Jurkat, Clone E6-1 (cell line): Measurements from ENCODE around the gene RPRML. TPM values are rescaled to one million over a fixed set of nuclear protein-coding genes. Genes with fewer than 3 reads are reported as not detected.
"Not testable (repeated sequence)": the region's sequence is repeated elsewhere in the genome, so short reads cannot be mapped to it uniquely, and the experiment has no call there.

Source experiments
- DNase-seq: peaks from one replicate; pipeline ENCODE4 v3.0.0-alpha.2; 2011; ENCODE audit warnings: low read depth, low spot score
- H3K4me3 ChIP-seq: 2 replicates; pipeline ENCODE4 v1.5.1; 2011; ENCODE audit warnings: mild to moderate bottlenecking, low read length, control low read depth, moderate library complexity
- polyA plus RNA-seq: library from polyadenylated mRNA; unstranded; fragments of >200 nt; gene quantifications from one replicate; pipeline ENCODE4 v1.2.1, GENCODE V29; 2012; ENCODE audit warnings: missing spikeins; ENCODE audit not compliant: insufficient read length, insufficient read depth

RPRML gene
- not detected for polyA plus RNA-seq

DNA sequence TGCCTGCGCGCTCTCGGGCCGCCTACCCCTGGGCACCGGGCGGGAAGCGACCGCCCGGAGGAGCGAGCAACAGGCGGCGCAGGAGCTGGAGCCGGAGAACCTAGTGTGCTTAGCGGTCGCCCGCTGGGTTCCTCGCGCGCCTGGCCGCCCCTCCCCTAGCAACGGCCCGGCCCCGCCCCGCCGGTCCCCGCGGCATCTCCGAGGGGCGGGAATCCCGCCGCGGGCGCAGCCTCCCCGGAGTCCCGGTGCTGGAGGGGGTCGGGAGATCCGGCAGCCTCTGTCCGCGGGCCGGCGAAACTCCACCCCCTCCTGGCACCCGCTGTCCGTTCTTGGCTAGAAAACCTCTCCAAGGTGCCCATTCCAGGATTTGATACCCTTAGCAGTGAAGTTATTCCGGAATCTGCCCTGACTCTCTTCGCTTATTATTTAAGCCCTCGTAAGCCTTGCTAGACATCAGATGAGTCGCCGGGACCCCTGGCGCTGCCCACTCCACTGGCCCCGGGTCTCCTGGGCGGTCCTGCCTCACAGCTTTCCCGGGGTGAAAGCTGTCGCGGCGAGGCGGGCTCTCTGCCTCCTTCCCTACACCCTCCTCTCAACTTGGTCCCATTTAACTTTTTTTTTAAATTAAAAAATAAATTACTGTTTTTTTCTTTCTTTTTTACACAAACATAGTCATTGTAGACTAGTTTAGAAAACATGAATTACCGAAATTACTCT is at the start of gene RPRML:
TSS of gene RPRML (minus strand) at position 107 of the 717 bp plus-strand sequence. CDS start 246 bp downstream, outside the sequence.
- peak within 1 kb of the TSS; percentile 48 for H3K4me3 ChIP-seq

DNA sequence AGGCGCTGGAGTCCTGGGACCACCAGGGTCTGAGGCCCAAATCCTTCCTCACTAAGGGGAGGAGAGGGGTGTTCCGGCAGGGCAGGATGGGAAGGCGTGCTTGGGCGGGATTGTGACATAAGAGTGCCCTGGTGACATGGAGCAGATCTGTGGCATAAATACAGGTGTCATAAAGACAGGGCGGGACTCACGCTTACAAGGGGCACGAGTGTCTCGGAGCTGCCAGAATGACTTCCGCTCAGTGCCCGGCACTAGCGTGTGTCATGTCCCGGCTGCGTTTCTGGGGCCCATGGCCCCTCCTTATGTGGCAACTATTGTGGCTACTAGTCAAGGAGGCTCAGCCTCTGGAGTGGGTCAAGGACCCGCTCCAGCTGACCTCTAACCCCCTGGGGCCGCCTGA is 37.9 kb upstream of the RPRML start:
- H3K4me3 ChIP-seq, DNase-seq: not testable (repeated sequence)

More for the DNA sequence above, at the start of gene RPRML:
- DNase-seq = peak; percentile 22

DNA sequence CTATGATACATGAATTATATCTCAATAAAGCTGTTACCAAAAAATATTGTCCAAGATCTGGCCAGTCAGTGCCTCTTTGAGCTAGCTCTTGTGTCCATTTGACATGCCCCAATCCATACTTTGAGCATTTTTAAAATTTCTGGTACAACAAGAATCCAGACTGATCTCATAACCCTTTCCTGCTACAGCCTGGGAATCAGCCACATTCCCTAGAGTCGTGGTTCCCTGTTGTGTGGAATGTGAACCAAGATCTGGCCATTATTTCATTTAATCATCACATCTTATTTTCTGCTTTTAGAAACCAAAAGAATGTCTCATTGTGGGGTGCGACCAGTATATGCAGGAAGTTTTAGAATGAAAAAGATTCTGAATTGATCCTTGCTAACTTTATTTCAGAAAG is 34.3 kb upstream of the RPRML start:
- H3K4me3 ChIP-seq = no peak overlapping the region
- no peak for DNase-seq

DNA sequence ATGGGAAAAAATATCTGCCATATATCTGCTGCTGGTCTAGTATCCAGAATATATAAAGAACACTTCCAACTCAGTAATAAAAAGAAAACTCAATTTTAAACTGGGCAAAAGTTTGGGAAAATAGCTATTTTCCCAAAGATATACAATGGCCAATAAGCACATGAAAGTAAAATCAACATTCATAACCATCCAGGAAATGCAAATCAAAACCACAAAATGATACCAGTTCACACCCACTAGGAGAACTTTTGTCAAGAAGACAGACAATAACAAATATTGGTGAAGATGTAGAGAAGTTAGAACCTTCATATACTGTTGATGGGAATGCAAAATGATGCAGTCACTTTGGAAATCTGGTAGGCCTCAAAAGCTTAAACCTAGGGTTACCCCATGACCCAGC is 33.4 kb upstream of the RPRML start:
- no peak for DNase-seq

DNA sequence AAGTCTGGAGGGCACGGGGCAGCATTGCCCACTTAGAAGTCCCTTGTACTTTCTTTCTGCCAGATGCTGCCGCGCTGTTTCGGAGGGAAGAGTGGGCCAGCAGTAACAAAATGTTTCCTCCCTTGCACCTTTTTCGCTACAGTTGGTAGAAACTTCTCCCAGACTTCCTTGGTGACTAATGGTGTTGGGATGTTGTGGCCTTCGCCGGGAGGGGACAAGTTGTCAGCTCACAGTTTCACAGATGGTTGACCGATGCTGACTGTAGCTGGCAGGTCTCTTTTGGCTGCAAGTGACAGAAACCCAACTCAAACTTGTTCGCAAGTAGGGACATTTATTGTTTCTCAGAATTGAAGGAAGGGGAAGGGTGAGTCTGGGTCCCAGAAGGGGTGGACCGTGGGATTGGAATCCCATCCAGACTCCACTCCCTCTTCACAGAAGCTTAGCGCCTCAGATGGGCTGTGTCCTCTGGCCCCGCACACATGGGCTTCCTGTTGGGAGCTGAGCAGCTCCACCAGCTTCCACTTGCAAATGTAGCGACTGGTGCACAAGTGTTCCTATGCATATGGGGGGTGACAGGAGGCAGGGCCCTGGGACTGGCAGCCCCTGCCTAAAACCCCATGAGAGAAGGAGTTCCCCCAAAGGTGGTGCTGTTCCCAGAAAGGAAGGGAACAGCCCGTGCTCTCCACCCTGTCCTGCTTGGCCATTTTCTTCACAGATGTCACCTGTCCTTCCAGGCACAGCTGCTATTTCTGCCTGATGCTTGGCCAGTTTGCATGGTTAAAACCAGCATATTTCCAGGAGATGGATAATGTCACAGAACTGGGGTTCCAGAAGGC is 30.9 kb upstream of the RPRML start:
- no peak for DNase-seq
- H3K4me3 ChIP-seq = no peak overlapping the region

More for the DNA sequence above, 33.4 kb upstream of the RPRML start:
- H3K4me3 ChIP-seq = no peak overlapping the region

DNA sequence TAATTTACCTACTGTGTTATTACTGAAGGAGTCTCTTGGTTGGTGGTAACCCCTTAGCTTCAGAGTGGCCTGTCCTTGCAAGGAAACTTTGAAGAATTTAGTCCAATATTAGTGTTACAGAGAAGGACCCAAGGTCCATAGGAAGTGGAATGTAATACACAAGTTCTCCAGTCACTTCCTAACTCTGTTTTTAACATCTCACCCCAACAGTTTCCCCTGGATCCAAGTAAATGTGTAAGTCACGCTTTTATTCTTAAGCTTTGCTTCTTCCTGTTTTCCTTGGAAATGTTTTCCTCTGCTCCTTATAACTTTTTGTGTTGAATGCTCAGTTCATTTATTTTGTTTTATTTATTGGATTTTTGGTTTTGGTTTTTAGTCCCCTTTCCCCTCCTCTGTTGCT is 25.9 kb upstream of the RPRML start:
- DNase-seq = no peak
- no peak overlapping the region for H3K4me3 ChIP-seq

DNA sequence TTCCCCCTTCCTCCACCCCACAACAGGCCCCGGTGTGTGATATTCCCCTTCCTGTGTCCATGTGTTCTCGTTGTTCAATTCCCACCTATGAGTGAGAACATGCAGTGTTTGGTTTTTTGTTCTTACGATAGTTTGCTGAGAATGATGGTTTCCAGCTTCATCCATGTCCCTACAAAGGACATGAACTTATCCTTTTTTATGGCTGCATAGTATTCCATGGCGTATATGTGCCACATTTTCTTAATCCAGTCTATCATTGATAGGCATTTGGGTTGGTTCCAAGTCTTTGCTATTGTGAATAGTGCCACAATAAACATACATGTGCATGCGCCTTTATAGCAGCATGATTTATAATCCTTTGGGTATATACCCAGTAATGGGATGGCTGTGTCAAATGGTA is 24.8 kb upstream of the RPRML start:
- DNase-seq, H3K4me3 ChIP-seq: not testable (repeated sequence)

DNA sequence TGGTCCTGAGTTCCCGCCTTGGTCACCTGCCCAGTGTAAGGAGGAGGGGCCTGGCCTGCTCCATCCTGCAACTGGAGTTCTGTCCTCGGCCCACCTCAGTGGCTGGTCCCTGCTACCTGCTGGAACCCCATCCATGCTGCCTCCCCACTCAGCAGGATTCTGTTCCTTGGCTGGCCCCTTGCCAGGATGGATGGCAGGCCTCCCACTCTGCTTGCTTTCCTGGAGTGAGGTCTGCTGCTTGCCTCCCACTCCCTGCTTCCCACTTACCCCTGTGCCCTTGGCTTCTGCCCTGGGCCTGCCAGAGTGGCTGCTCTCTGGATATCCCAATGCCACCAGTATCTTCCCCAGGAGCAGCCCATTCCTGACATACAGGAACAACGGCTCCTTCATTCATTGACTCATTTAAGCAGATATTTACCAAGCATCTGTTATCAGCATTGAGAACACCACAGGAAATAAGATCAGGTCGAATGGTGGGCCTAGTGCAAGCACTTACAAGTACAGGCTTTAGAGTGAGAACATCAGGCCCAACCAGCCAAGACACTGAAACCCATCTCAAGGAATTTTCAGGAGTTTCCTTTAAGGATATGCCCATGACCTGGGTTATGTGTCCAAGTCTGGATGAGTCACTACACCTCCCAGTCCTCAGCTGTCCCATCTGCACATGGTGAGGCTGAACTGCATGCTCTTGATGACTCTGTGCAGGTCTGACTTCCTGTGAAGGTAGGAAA is 17.0 kb upstream of the RPRML start:
- no peak overlapping the region for H3K4me3 ChIP-seq
- DNase-seq = no peak

DNA sequence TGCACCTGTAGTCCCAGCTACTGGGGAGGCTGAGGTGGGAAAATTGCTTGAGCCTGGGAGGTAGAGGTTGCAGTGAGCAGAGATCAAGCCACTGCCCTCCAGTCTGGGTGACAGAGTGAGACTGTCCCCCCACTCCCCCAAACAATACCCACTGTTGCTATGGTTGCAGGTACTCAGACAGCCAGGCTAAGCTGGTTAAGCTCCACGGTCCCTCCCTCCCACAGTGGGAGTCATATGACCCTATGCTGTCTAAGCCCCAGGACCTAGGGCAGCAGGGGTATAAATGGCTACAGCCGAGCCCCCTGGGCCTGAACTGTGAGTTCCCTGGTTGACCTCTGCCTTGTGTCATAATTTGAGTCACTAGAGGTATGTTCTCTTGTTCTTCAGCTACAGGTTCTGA is 15.9 kb upstream of the RPRML start:
- H3K4me3 ChIP-seq = no peak overlapping the region
- DNase-seq = no peak

DNA sequence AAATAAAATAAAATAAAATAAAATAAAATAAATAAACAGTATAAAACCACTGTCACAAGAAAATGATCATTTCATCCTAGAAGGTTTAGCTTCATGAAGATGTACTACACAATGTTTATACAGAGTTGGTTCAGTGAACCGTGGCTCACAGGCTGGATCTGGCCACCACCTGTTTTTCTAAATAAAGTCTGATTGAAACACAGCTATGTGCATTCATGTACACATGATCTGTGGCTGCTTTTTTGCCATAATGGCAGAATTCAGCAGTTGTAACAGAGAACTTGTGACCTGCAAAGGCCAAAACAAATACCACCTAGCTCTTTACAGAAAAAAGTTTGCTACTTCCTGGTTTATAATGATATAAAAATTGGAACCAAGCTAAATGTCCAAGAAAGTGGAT is 12.6 kb upstream of the RPRML start:
- no peak for DNase-seq
- H3K4me3 ChIP-seq = no peak overlapping the region

DNA sequence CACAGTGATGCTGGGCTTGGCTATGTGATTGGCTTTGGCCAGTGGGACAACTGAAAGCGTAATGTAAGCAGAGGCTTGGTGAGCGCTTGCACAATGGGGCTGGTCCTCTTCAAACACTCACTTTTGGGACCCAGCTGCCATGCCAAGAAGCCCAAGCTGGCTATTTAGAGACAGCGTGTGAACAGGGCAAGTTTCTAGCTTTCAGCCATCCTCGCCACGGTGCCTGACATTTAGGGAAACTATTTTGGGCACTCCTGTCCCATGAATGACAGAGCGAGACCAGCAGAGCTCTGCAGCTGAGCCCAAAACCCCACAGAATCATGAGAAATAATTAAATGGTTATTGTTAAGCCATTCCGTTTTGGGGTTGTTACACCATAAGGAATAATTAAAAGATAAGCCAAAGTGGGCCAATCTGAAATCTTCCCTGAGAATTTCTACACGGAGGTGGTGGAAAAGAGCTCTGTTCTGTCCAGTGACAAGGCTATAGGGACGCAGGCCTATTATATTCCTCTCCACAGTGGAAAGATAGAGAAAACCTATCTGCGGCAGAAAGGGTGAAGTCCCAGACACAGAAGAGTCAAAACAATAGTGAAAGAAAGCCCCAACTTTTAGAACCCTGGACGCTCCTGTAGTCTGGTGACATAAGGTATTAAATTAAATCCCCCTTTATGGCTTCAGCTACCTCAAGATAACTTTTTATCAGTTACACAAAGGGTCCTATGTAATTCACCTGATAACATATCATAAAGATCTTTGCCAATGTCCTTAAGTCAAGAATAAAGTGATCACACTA is 10.8 kb upstream of the RPRML start:
- H3K4me3 ChIP-seq = no peak overlapping the region
- DNase-seq = no peak

DNA sequence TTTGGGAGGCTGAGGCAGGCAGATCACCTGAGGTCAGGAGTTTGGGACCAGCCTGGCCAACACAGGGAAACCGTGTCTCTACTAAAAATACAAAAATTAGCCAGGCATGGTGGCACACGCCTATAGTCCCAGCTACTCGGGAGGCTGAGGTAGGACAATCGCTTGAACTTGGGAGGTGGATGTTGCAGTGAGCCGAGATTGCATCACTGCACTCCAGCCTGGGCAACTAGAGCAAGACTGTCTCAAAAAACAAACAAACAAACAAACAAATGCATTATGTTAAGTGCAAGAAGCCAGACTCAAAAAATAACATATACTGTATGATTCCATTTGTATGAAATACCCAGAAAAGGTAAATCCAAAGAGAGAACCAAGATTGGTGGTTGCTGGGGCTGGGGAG is 8.9 kb upstream of the RPRML start:
- not testable (repeated sequence) for H3K4me3 ChIP-seq

DNA sequence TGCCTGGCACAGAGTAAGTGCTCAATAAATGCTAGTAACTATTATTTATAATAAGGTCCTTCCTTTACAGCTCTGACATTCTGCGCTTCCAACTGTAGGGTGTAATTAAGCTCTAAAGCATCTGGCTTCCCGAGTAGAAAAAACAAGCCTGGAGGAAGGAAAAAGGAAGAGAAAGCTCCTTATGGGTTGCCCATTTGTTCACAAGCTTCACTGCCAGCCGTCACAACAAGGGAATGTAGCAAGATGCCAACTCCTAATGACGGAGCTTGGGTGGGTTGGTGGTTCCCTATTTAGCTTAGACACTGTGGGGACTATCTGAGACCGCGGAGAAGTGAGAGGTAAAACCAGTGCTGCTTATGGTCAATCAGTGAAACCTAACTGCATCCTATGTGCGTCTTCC is 7.3 kb upstream of the RPRML start:
- no peak overlapping the region for H3K4me3 ChIP-seq
- DNase-seq = no peak

More for the DNA sequence above, 8.9 kb upstream of the RPRML start:
- DNase-seq = not testable (repeated sequence)

DNA sequence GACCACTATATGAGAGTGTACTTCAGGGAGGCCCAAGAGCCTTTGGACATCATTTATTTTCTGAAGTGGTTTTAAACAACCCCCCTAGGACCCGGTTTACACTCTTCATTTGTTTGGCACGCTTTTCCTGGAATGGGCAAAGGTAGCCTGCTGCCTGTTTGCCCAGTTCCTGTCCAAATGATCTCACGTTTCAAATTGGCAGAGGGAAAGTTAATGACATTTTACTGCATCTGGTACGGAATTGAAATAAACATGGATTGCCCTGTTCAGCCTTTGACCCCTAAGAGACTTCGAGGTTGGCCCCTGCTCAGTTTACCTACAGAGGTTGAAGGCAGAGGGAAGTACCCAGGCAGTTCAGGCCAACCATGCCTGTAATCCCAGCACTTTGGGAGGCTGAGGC is 5.8 kb upstream of the RPRML start:
- no peak overlapping the region for H3K4me3 ChIP-seq
- no peak for DNase-seq

DNA sequence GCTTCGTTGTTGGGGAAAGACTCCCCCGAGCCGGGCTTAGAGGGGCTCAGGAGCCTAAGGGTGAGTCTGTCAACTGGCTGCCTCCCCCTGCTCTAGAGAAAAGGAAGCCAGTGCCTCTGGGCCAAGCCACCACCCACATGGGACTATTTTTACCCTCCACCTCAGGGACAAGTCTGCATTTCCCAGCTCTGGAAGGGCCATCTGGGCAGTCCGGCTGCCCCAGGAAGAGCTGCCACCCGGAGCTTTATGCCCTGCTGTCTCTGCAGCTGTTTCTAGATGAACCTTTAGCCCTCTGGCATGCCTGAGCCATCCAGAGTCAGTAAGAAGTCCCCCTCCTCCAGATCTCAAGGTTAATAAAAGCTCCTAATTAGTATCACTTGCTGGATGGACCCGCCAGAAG is 5.3 kb upstream of the RPRML start:
- DNase-seq = no peak
- no peak overlapping the region for H3K4me3 ChIP-seq

DNA sequence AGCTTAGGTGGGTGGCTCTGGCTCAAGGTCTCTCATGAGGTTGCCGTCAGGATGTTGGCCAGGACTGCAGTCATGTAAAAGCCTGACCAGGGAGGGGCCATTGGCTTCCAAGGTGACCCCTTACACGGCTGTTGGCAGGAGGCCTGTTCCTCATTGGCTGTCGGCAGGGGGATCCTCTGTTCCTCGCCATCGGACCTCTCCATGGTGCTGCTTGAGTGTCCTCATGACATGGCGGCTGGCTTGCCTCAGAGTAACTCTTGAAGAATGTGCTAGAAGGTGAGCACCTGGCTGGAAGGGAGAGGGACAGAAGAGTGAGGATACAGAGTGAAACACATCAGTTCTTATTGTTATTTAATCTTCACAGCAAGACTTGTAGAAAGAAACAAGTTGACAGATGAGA is 4.7 kb upstream of the RPRML start:
- H3K4me3 ChIP-seq = no peak overlapping the region
- DNase-seq = no peak

DNA sequence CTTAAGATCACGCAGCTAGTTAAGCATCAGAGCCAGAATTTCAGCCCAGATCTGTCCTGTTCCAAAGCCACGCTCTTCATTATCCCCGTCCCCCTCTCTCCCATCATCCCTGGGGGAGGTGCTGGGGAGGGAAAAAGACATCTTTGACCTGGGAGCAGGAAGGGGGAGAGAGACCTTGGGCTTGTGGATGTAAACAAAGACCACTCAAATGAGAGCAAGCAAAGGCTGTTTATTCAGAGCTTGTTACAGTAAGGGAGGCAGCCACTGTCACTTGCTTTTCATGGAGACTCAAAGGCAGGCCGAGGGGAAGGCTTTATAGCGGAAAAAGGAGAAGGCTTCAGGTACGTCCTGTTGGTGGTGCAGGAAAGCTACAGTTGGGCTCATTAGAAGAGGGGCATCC is 3.5 kb upstream of the RPRML start:
- no peak overlapping the region for H3K4me3 ChIP-seq
- no peak for DNase-seq

DNA sequence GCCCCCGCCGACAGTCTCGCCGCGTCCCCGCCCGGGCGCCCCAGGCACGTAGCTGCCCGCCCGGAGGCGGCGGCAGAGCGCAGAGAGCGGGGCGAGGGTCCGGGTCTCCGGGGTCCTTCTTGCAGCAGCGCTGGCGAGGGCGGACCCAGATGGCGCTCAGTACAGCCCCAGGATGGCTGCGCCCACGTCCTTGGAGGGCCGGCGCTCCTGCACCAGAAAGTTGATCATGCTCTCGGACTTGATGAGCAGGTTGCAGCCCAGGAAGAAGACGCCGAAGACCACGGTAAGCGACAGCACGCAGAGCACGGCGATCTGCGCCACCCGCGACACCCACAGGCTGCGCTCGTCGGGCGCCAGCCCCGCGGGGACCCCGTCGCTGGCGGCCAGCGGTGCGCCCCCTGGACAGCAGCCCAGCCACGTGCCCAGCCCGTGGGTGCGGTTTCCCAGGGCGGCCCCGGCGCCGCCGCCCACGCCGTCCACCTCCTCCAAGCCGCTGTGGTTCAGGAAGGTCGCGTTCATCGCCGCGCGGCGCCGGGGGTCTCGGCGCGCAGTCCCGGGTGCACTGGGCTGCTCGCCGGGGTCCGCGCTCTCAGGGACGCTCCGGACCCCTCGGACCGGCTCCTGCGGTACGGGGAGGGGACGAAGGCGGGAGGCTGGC is 435 bp downstream of the RPRML start:
- no peak for DNase-seq
- H3K4me3 ChIP-seq = peak overlapping the region; percentile 48
